Lower leg skin (tissue), 3 donors: Measurements from ENCODE around the gene CEP192.

Experiments used
- CTCF ChIP-seq, 3 donors: fragments of 450-650 bp; IDR thresholded peaks; one replicate each; pipeline ENCODE4 v1.5.1; 2016; ENCODE audit warnings: antibody characterized with exemption in 3 of 3, mild to moderate bottlenecking in 3 of 3, moderate library complexity in 2 of 3
- POLR2A ChIP-seq, 2 donors: fragments of 450-650 bp; IDR thresholded peaks; one replicate each; pipeline ENCODE4 v1.6.1; 2016 to 2017; ENCODE audit warnings: antibody characterized with exemption in 2 of 2, mild to moderate bottlenecking in 1 of 2, moderate library complexity in 1 of 2

DNA sequence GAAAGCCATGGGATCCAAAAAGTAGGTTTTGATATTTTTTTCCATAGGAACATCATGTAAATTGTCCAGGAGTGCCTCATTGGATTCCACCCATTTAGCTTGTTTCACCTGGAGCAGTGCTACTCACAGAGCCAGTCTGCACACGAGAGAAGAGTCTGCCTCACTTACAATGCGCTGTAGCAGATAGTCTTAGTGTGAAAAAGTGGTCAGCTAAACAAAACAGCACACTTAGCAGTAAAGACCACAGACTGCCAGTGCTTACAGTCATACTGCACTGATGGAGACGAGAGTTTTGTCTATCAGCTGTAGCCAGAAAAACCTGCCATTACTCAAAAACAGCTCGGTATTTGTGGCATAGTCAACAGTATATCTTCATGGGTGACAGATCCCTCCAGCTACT lies 113.9 kb downstream of the CEP192 start:
- TF ChIP-seq POLR2A (IDR thresholded peaks at IDR 0.05) = no peak
- TF ChIP-seq CTCF (IDR thresholded peaks at IDR 0.05) = no peak
